HL-60 (cell line): ENCODE data around the gene MSRB2.

Source experiments
- DNase-seq, 2 experiments: peaks; one replicate each; pipeline ENCODE4 v3.0.0-alpha.2; 2010 to 2020; ENCODE audit warnings: low read depth in 1 of 2, low spot score in 1 of 2
- H3K27ac ChIP-seq: fragments of 250-450 bp; sonication (Bioruptor Pico); replicated peaks from 2 replicates; pipeline ENCODE4 v1.5.1; 2020; ENCODE audit warnings: mild to moderate bottlenecking, moderate library complexity
- H3K27me3 ChIP-seq: fragments of 250-450 bp; sonication (Bioruptor Pico); 2 replicates; pipeline ENCODE4 v1.5.1; 2021; ENCODE audit warnings: mild to moderate bottlenecking, moderate library complexity; ENCODE audit not compliant: insufficient read depth, poor library complexity, severe bottlenecking
- H3K4me3 ChIP-seq: replicated peaks from 2 replicates; pipeline ENCODE4 v1.5.1; 2011; ENCODE audit warnings: mild to moderate bottlenecking, control low read depth, low read length; ENCODE audit not compliant: insufficient read depth
- CTCF ChIP-seq: IDR thresholded peaks from one replicate; pipeline ENCODE4 v1.5.1; 2011; ENCODE audit warnings: low read length, control low read depth, inconsistent platforms; ENCODE audit not compliant: insufficient read depth
- GABPA ChIP-seq: IDR thresholded peaks from 2 replicates; pipeline ENCODE4 v1.6.1; 2012; ENCODE audit warnings: low read depth
- POLR2AphosphoS5 ChIP-seq: IDR thresholded peaks from 2 replicates; pipeline ENCODE4 v1.6.1; 2012; ENCODE audit warnings: low read depth
- SPI1 ChIP-seq: IDR thresholded peaks from 2 replicates; pipeline ENCODE4 v1.6.1; 2012; ENCODE audit warnings: low read depth, mild to moderate bottlenecking, borderline replicate concordance
- TF ChIP-seq, protein P1 (sequence below): IDR thresholded peaks from 2 replicates; pipeline ENCODE4 v1.6.1; 2012; ENCODE audit warnings: low read depth; ENCODE audit not compliant: insufficient replicate concordance

MSRB2 gene

DNA sequence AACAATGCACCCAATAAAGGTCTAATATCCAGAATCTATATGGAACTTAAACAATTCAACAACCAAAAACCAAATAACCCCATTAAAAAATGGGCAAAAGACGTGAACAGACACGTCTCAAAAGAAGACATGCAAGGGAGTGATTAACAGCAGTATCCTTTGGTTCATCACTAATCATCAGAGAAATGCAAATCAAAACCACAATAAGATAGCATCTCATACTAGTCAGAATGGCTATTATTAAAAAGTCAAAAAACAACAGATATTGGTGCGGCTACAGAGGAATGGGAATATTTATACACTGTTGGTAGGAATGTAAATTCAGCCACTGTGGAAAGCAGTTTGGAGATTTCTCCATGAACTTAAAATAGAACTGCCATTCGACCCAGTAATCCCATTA is 46.6 kb downstream of the MSRB2 start:
- TF ChIP-seq, protein P1, sequence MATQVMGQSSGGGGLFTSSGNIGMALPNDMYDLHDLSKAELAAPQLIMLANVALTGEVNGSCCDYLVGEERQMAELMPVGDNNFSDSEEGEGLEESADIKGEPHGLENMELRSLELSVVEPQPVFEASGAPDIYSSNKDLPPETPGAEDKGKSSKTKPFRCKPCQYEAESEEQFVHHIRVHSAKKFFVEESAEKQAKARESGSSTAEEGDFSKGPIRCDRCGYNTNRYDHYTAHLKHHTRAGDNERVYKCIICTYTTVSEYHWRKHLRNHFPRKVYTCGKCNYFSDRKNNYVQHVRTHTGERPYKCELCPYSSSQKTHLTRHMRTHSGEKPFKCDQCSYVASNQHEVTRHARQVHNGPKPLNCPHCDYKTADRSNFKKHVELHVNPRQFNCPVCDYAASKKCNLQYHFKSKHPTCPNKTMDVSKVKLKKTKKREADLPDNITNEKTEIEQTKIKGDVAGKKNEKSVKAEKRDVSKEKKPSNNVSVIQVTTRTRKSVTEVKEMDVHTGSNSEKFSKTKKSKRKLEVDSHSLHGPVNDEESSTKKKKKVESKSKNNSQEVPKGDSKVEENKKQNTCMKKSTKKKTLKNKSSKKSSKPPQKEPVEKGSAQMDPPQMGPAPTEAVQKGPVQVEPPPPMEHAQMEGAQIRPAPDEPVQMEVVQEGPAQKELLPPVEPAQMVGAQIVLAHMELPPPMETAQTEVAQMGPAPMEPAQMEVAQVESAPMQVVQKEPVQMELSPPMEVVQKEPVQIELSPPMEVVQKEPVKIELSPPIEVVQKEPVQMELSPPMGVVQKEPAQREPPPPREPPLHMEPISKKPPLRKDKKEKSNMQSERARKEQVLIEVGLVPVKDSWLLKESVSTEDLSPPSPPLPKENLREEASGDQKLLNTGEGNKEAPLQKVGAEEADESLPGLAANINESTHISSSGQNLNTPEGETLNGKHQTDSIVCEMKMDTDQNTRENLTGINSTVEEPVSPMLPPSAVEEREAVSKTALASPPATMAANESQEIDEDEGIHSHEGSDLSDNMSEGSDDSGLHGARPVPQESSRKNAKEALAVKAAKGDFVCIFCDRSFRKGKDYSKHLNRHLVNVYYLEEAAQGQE: no peak
- TF ChIP-seq CTCF (no peak), GABPA (no peak), POLR2AphosphoS5 (no peak), SPI1 (no peak)
- H3K4me3 ChIP-seq: no peak overlapping the region
- no peak overlapping the region for H3K27ac ChIP-seq
- H3K27me3 ChIP-seq: no peaks in the 10 kb centered on the region
- DNase-seq: no peak

- TF ChIP-seq SPI1 (no peak), GABPA (no peak), CTCF (no peak), POLR2AphosphoS5 (no peak)
- TF ChIP-seq, protein P1: no peak
- Histone ChIP-seq H3K4me3 (no peak overlapping the region), H3K27ac (no peak overlapping the region), H3K27me3 (no peaks in the 10 kb centered on the region)
- no peak for DNase-seq
Measured at GRCh38 chr10:23146258-23146657, 50.9 kb downstream of the MSRB2 start.

GRCh38 chr10:23147035-23147434 is 51.7 kb downstream of the MSRB2 start:
- no peak for DNase-seq
- TF ChIP-seq, protein P1: no peak
- TF ChIP-seq CTCF (no peak), GABPA (no peak), POLR2AphosphoS5 (no peak), SPI1 (no peak)
- H3K4me3 ChIP-seq: no peak overlapping the region
- no peaks in the 10 kb centered on the region for H3K27me3 ChIP-seq
- H3K27ac ChIP-seq: no peak overlapping the region
